Measurements from ENCODE around the gene N4BP2L2. TPM values are rescaled to one million over a fixed set of nuclear protein-coding genes. Genes with fewer than 3 reads are reported as not detected.

N4BP2L2 gene
- total RNA-seq, 4 donors from 2014 or later, result 159 to 263 (median 205) TPM

GRCh38 chr13:32503727-32504126 lies 34.9 kb downstream of the N4BP2L2 start:
- Histone ChIP-seq H3K4me3 (no peak overlapping the region), H3K9me3 (no peaks in the 10 kb centered on the region), H3K27me3 (no peaks in the 10 kb centered on the region), H3K27ac (no peak overlapping the region), H3K36me3 (peaks cover 0 to 8% (median 0%) of the 10 kb centered on the region in 3 donors), H3K4me1 (no peaks in the 10 kb centered on the region)
- TF ChIP-seq CTCF (IDR thresholded peaks at IDR 0.05) (no peak), POLR2A (IDR thresholded peaks at IDR 0.05) (no peak)
- no peak for DNase-seq

- H3K4me3 ChIP-seq, result no peak overlapping the region
- DNase-seq, result no peak
- peaks cover 0 to 9% (median 0%) of the 10 kb centered on the region in 4 donors for H3K4me1 ChIP-seq
- peaks cover 0 to 1% (median 0%) of the 10 kb centered on the region in 3 donors for H3K36me3 ChIP-seq
- H3K27me3 ChIP-seq, result no peaks in the 10 kb centered on the region
- TF ChIP-seq POLR2A (IDR thresholded peaks at IDR 0.05) (no peak), CTCF (IDR thresholded peaks at IDR 0.05) (no peak)
- H3K9me3 ChIP-seq, result no peaks in the 10 kb centered on the region
- H3K27ac ChIP-seq, result no peak overlapping the region
Measured at GRCh38 chr13:32501064-32501463, 37.5 kb downstream of the N4BP2L2 start.

- Histone ChIP-seq H3K4me1 (peaks cover 0 to 11% (median 0%) of the 10 kb centered on the region in 4 donors), H3K9me3 (no peaks in the 10 kb centered on the region), H3K36me3 (no peaks in the 10 kb centered on the region), H3K27ac (no peak overlapping the region), H3K4me3 (no peak overlapping the region), H3K27me3 (no peaks in the 10 kb centered on the region)
- TF ChIP-seq POLR2A (IDR thresholded peaks at IDR 0.05) (no peak), CTCF (IDR thresholded peaks at IDR 0.05) (no peak)
- no peak for DNase-seq
Measured at GRCh38 chr13:32499538-32500210, 38.9 kb downstream of the N4BP2L2 start.

GRCh38 chr13:32497589-32497988 lies 41.0 kb downstream of the N4BP2L2 start:
- Histone ChIP-seq H3K9me3 (no peaks in the 10 kb centered on the region), H3K27ac (no peak overlapping the region), H3K27me3 (no peaks in the 10 kb centered on the region), H3K4me3 (no peak overlapping the region), H3K36me3 (no peaks in the 10 kb centered on the region), H3K4me1 (peaks cover 0 to 11% (median 0%) of the 10 kb centered on the region in 4 donors)
- no peak for TF ChIP-seq CTCF (IDR thresholded peaks at IDR 0.05)
- no peak for TF ChIP-seq POLR2A (IDR thresholded peaks at IDR 0.05)
- DNase-seq, result no peak

- no peaks in the 10 kb centered on the region for H3K9me3 ChIP-seq
- H3K27me3 ChIP-seq, result no peaks in the 10 kb centered on the region
- TF ChIP-seq CTCF (IDR thresholded peaks at IDR 0.05) (no peak), POLR2A (IDR thresholded peaks at IDR 0.05) (no peak)
- no peak for DNase-seq
- H3K36me3 ChIP-seq, result no peaks in the 10 kb centered on the region
- H3K27ac ChIP-seq, result no peak overlapping the region
- H3K4me3 ChIP-seq, result no peak overlapping the region
- peaks cover 0 to 11% (median 0%) of the 10 kb centered on the region in 4 donors for H3K4me1 ChIP-seq
Measured at GRCh38 chr13:32496599-32497160, 41.9 kb downstream of the N4BP2L2 start.
